WI38 (cell line): ENCODE measurements around the gene MEG3.

ENCODE experiments used
- H3K4me3 ChIP-seq: 2 replicates; pipeline ENCODE4 v1.5.1; 2011; ENCODE audit warnings: low read depth, mild to moderate bottlenecking, control low read depth, low read length
- TF ChIP-seq, protein P1 (sequence below): IDR thresholded peaks from 2 replicates; pipeline ENCODE4 v1.5.1; 2012; ENCODE audit warnings: low read depth, mild to moderate bottlenecking, control low read depth, low read length

MEG3 gene

DNA sequence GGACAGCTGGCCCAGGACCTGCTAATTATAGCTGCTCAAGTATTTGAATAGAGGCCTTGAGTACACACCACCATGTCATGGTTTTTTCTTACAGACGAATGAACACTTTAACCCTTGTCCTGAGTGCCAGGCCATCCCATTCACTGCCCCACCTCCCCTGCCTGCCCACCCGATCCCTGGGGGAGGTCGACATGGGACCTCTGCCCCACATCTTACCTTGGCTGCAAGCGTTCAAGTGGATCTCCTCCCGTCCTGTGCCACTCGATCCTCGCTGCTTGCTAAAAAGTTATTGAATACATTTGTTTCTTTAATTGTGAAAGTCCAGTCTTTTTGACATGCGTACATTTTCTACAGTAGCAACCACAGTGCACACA is 67.3 kb downstream of the MEG3 start:
- no peak overlapping the region for H3K4me3 ChIP-seq
- TF ChIP-seq, protein P1, sequence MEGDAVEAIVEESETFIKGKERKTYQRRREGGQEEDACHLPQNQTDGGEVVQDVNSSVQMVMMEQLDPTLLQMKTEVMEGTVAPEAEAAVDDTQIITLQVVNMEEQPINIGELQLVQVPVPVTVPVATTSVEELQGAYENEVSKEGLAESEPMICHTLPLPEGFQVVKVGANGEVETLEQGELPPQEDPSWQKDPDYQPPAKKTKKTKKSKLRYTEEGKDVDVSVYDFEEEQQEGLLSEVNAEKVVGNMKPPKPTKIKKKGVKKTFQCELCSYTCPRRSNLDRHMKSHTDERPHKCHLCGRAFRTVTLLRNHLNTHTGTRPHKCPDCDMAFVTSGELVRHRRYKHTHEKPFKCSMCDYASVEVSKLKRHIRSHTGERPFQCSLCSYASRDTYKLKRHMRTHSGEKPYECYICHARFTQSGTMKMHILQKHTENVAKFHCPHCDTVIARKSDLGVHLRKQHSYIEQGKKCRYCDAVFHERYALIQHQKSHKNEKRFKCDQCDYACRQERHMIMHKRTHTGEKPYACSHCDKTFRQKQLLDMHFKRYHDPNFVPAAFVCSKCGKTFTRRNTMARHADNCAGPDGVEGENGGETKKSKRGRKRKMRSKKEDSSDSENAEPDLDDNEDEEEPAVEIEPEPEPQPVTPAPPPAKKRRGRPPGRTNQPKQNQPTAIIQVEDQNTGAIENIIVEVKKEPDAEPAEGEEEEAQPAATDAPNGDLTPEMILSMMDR: no peak

DNA sequence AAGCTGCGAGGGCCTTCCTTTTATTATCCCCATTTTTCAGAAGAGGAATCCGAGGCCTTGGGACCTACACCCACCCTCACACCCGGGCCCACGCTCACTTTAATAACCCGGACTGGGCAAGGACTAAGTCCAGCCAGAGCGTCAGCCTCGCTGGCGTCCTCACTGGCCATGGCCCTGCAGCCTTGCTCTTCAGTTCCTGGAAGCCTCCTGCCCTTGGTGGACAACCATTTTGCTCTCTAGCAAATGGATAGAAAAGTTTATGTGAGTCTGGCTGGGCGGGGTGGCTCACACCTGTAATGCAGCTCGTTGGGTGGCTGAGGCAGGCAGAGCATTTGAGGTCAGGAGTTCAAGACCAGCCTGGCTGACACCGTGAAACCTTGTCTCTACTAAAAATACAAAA is 67.8 kb downstream of the MEG3 start:
- TF ChIP-seq, protein P1: no peak

DNA sequence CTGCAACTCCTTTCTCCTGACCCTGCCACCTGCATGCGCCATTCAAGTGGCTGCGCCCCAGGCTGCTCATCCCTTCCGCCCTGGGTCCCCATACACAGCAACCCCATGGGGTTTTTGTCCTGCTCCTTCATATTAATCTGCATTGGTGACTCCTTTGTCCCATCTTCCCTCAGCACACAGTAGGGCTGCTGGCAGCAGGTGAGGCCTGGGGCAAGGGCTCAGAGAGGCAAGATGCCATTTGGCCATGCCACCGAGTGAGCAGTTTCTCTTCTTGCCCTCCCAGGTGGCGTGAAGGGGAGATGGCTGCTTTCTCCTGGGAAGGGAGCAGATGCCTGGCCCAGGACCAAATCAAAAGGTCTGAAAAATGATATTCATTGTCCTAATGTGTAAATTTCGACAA is 68.5 kb downstream of the MEG3 start:
- TF ChIP-seq, protein P1: no peak
- no peak overlapping the region for H3K4me3 ChIP-seq

More for the DNA sequence above, 67.8 kb downstream of the MEG3 start:
- no peak overlapping the region for H3K4me3 ChIP-seq

DNA sequence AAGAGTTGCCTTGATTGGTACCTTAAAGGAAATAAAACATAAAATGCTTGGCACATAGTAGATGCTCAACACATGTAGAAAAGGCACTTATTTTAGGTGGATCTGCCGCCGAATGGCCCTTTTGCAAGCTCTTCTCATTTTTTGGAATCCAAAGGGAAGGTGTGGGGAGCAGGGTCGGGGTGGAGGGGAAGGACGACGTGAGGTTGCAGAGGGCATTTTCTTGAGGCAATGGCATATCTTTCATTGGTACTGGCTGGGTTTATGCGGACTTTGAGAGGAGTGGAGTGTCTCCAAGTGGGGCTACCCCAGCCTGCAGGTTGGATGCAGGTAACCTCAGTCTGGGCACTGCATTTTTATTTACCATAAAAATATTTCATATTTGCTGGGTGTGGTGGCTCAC is 69.5 kb downstream of the MEG3 start:
- H3K4me3 ChIP-seq: no peak overlapping the region
- TF ChIP-seq, protein P1: no peak

DNA sequence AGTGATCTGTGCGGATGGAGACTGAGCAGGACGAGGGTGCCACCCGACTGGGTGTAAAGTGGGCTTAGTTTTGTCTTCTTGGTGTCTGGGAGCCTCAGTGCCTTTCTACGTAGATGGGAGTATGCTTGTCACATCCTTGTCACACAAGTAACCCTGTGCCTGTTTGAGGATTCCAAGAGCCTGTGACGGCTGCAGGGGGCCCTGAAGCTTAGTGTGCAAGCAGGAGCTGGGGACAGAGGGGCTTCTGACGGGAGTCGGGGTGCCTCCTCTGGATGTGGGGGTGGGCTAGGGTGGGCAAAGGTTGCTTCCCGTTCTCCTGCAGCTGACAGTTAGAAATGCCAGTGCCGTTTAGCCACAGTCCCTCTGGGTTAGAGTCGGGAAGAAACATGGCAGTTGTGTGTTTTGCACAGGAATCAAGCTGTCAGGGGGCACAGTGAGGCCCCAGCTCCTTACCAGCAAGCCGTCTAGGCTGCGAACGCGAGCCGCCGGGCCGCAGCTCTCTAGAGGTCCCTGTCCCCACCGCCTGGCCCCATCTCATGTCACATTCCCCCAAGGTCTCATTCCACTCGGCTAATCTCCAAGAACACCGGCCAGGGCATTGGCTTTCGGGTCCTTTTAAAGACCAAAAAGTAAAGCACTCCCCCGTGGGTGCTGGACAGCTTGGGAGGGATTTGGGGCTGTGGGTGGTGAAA is 70.6 kb downstream of the MEG3 start:
- H3K4me3 ChIP-seq: no peak overlapping the region
- TF ChIP-seq, protein P1: no peak

DNA sequence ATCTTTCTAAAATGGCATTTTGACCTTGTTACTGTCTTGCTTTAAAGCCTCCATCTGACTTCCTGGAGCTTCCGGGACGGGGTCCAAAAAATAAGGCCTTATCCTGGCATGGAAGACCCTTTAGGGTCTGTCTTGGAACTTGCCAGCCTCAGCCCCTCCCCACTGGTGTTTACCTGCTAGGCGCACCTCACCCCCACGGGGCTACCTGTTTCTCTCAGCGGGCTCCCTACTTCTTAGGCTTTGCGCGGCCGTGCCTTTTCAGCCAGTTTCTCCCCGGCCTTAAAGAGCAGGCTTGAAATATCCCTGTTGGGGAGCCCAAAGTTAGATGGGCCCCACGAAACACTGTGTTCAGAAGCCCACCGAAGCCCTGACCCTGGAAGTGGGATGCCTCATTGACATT is 72.5 kb downstream of the MEG3 start:
- no peak overlapping the region for H3K4me3 ChIP-seq
- TF ChIP-seq, protein P1: no peak

DNA sequence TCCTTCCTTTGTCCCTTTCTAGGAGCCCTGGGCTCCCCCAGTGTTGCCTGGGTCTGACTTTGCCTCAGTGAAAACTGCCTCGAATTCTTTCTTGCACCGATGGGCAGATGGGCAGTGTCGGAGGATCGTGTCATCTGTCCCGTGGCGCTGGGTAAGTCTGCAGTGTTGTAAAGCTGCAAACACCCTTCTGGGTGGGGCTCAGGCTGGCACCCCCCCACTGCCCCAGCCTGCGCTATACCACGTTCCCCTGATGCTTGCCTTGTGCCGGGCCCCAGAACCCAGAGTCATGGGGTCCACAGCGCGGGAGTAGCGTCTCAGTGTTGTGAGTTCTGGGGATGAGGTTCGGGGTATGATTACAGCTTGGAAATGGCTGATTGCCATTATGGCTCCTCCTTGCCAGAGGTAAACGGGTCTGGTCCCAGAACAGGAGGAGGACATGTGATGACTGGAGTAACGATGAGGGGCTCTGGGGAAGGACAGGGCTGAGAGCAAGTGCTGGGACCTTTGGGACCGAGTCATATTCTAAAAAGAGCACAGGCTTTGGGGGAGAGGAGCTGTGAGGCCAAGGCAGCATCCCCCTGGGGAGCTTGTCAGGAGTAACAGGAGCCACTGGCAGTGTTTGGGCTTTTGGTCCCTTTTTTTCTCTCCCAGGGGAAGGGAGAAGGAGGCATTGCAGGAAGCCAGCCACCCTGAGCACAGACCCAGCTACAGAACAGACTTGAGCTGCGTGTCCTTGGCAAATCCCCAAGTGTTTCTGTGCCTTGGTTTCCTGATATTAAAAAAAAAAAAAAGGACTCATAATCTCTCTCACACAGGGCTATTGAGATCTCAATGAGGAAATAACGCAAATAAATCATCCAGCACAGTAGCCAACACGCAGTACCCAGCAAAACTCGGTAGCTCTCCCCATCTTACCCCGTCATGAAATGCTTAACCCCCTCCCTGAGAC is 73.3 kb downstream of the MEG3 start:
- H3K4me3 ChIP-seq: no peak overlapping the region
- TF ChIP-seq, protein P1: no peak
